ENCODE measurements around the gene NDUFC2. TPM values are rescaled to one million over a fixed set of nuclear protein-coding genes. Genes with fewer than 3 reads are reported as not detected.

NDUFC2 gene
- total and polyA plus RNA-seq, 2 of the 13 experiments (the other 11 are each of a cell fraction or from before 2014, with no cell fraction given): 256 to 363 TPM

GRCh38 chr11:78061088-78061920 is 18.4 kb downstream of the NDUFC2 start (continued):
- TF ChIP-seq AGO2 (optimal IDR thresholded peaks at IDR 0.05; ENCODE audit: low read depth, low read length): no peak
- TF ChIP-seq ZNF607 (CRISPR knock-in tag; IDR thresholded peaks at IDR 0.05; ENCODE audit: borderline replicate concordance): no peak
- no peak for TF ChIP-seq ZBTB43 (CRISPR knock-in tag; conservative IDR thresholded peaks at IDR 0.05)
- TF ChIP-seq HOXA9 (CRISPR knock-in tag; IDR thresholded peaks at IDR 0.05; ENCODE audit: borderline replicate concordance): no peak
- TF ChIP-seq TSC22D2 (CRISPR knock-in tag; IDR thresholded peaks at IDR 0.05; ENCODE audit: borderline replicate concordance): no peak
- TF ChIP-seq KDM2A (CRISPR knock-in tag; IDR thresholded peaks at IDR 0.05; ENCODE audit: borderline replicate concordance, low read depth): no peak
- TF ChIP-seq SRSF4 (IDR thresholded peaks at IDR 0.05; ENCODE audit: low read depth, low read length, poor library complexity, severe bottlenecking): no peak
- TF ChIP-seq KDM1A (CRISPR knock-in tag; IDR thresholded peaks at IDR 0.05): no peak
- TF ChIP-seq, protein P1, sequence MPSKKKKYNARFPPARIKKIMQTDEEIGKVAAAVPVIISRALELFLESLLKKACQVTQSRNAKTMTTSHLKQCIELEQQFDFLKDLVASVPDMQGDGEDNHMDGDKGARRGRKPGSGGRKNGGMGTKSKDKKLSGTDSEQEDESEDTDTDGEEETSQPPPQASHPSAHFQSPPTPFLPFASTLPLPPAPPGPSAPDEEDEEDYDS (CRISPR knock-in tag; IDR thresholded peaks at IDR 0.05): no peak
- TF ChIP-seq ZSCAN31 (CRISPR knock-in tag; IDR thresholded peaks at IDR 0.05; ENCODE audit: low read depth): 0 out of 2 replicates have a peak, but pooled peaks have one; percentile 37
- TF ChIP-seq TFDP1 (CRISPR knock-in tag; IDR thresholded peaks at IDR 0.05; ENCODE audit: borderline replicate concordance): no peak
- TF ChIP-seq, protein P2, sequence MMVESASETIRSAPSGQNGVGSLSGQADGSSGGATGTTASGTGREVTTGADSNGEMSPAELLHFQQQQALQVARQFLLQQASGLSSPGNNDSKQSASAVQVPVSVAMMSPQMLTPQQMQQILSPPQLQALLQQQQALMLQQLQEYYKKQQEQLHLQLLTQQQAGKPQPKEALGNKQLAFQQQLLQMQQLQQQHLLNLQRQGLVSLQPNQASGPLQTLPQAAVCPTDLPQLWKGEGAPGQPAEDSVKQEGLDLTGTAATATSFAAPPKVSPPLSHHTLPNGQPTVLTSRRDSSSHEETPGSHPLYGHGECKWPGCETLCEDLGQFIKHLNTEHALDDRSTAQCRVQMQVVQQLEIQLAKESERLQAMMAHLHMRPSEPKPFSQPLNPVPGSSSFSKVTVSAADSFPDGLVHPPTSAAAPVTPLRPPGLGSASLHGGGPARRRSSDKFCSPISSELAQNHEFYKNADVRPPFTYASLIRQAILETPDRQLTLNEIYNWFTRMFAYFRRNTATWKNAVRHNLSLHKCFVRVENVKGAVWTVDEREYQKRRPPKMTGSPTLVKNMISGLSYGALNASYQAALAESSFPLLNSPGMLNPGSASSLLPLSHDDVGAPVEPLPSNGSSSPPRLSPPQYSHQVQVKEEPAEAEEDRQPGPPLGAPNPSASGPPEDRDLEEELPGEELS (CRISPR knock-in tag; IDR thresholded peaks at IDR 0.05): peak; percentile 30; the same call in 1 of the 2 replicates
- TF ChIP-seq ZNF441 (CRISPR knock-in tag; IDR thresholded peaks at IDR 0.05; ENCODE audit: borderline replicate concordance): no peak
- no peak for TF ChIP-seq SP5 (CRISPR knock-in tag; IDR thresholded peaks at IDR 0.05; ENCODE audit: borderline replicate concordance, low read depth)
- TF ChIP-seq BCL3 (CRISPR knock-in tag; IDR thresholded peaks at IDR 0.05): no peak
- TF ChIP-seq NKX3-1 (CRISPR knock-in tag; IDR thresholded peaks at IDR 0.05): no peak
- no peak for TF ChIP-seq CREBL2 (CRISPR knock-in tag; IDR thresholded peaks at IDR 0.05; ENCODE audit: borderline replicate concordance)
- TF ChIP-seq HHEX (CRISPR knock-in tag; IDR thresholded peaks at IDR 0.05): no peak
- TF ChIP-seq TERF1 (CRISPR knock-in tag; IDR thresholded peaks at IDR 0.05): no peak
- TF ChIP-seq MBNL3 (CRISPR knock-in tag; conservative IDR thresholded peaks at IDR 0.05): no peak
- TF ChIP-seq ZBTB7A (CRISPR knock-in tag; IDR thresholded peaks at IDR 0.05): no peak
- no peak for TF ChIP-seq RAD21 (CRISPR knock-in tag; IDR thresholded peaks at IDR 0.05)
